Glomerular visceral epithelial cell (primary cell): ENCODE measurements around the gene RPTOR.
A peak's percentile ranks its signal among the peaks of the same experiment; 100 is the strongest.

Experiments
- DNase-seq: peaks from one replicate; pipeline ENCODE4 v3.0.0-alpha.2; 2016; ENCODE audit errors: extremely low spot score

Gene RPTOR

DNA sequence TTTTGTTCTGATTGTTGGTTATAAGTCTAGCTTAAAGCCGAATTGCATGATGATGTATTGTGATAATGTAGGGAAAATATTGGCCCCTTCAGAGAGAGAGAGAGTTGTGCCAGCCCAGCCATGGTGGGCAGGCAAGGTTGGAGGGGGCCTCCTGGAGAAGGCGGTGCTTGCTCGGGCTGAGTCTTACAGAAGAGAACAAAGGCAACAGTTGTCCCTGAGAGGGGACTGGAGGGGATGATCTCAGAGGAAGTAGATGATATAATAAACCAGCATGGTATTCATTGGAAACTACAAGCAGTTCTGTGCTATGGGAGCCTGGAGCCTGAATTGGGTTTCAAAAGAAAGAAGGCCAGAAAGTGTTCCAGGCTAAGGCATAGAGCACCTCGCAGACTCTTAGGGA is 173.8 kb downstream of the RPTOR start:
- no peak for DNase-seq

DNA sequence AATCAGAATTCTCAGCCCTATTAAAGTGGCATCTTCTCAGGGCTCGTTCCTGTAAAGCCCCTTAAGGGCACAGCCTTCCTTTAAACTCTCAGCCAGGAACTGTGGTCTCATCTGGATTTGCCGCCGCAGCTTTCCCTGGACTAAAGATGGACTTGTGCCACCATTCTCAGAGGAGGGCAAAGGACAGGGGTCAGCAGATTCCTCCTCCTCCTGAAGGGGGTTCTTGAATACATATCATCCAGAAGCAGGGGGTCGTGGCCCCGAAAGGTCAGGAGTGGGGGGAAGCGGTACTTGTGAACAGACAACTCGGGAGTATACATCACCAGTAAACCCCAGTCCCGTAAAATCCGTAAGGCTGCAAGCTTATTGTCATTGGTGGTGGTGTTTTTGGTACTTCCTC is 174.8 kb downstream of the RPTOR start:
- DNase-seq = no peak

DNA sequence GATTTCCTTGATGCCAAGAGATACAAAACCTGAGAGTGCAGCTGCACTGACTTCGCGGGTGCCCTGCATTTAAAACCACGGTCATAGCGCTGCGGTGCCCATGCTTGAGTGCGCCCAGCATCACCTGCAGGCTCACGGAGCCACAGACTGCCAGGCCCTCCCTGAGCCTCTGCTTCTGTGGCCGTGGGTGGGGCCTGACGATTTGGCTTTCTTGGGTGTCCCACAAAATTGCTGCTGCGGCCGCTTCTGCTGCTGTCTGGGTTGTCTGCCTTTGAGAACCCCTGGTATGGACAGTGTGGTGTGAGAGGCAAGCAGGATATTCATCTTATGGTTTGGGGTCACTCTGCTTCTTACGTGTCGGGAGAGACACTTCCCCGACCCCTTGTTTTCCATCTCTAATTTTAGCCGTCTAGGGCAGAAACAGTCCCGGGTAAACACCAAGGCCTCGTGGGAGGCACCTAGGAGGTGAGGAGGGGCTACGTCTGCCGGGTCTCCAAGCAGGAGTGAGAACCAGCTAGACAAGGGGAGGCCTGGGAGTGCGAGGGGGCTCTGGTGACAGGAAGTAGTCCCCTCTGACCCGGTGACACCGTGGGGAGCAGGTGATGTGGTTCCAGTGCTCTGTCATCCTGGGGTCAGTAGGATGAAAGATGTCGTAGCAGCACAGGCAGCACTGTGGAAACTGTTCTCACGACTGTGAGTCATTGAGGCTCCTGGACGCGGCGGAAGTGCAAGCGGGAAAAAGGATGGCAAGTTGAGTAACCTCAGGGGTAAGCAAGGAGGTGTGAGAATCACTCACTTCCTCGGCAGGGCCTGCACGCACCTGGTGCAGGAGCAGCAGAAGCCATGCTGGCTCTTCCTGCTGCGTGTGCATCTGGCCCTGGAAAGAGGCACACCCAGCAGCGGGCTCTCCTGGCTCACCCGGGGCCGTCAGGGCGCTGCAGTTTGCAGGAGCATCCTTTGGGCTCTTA is 176.3 kb downstream of the RPTOR start:
- DNase-seq = peak; percentile 88

DNA sequence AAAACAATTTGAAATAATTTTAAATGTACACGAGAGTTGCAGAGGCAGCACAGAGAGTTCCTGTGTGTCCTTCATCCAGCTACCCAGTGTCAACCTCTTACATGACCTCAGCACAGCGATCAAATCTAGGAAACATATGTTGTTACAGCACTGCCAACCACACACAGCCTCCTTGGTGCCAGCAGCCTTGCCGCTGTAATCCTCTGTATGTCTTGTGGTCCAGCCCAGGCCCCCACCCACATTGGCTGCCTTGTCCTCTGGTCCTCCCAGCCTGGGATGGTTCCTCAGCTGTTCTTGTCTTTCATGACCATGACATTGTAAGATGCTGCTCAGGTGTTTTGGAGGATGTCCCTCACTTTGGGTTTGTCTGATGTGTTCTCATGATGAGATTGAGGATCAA is 178.0 kb downstream of the RPTOR start:
- no peak for DNase-seq

DNA sequence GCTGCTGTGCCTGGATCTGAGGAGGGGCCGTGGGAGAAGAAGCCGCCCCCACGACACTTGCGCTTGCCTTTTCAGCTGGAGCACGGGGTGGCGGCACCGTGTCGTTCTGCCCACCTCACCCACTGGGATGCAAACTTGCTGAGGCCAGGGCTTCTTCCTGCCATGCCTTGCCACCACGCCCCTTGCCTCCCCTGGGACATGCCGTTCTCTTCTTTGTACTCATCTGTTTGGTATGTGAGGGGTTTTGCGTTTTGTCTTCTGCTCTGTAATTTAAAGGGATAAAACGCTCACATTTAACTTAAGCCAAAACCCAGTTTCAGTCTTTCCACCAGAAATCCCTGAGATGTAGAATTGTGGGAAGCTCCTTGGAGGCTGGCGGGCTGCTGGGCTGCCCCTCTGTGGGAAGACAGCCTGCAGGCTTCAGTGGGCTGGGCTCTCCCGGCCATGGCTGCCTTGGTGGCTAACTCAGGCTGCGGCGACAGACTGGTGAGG is 180.2 kb downstream of the RPTOR start:
- DNase-seq = peak; percentile 66

DNA sequence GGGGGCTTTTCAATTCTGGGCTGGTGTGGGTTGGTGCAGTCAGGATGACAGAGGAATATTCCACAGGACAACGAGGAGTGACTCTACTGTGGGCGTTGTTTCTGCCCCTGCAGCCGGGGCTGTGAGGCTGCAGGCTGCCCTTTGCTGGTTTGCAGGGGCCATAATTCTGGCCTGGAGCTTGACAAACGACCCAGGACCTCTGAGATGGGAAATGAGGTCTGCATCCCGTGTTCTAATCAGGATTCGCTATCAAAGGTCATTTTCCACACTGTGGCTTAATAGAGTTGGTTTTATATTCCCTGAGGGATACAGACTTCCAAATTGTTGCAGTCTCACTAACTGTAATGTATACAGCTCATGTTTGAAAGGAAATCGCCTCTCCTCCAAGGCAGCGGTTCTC is 180.9 kb downstream of the RPTOR start:
- DNase-seq = no peak

DNA sequence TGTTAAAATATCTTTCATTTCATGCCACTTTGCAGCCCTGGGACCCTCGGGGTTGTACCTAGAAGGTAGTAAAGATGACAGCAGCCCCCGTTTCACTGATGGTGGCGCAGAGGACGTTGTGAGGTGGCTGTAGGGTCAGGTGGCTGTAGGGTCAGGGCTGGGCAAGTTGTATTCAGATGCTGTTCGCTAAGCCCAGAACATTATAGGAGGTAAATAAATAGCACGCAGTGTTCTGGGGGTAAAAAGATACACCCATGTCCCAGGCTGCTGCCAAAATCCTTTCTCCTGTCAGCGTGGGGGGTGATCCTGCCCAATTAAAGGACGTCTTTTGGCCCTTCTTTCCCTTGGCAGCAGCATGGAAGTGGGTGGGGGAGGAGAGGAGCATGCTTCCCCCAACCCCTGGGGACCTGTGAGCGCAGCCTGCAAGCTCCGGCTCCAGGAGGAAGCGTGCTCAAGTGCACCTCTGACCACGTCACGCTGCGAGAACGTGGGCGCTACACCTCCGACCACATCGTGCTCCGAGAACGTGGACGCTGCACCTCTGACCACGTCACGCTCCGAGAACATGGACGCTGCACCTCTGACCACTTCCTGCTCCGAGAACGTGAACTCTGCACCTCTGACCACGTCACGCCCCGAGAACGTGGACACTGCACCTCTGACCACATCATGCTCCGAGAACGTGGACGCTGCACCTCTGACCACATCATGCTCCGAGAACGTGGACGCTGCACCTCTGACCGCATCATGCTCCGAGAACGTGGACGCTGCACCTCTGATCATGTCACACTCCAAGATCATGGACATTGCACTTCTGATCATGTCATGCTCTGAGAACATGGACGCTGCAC is 182.1 kb downstream of the RPTOR start:
- no peak for DNase-seq

DNA sequence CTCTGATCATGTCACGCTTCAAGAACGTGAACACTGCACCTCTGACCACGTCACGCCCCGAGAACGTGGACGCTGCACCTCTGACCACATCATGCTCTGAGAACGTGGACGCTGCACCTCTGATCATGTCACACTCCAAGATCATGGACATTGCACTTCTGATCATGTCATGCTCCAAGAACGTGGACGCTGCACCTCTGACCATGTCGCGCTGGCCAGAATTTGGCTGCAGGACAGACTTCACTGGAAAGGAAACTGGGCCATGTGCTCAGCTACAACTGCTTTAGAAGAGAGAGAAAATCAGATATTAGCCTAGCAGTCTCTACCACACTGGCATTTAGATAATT is 182.7 kb downstream of the RPTOR start:
- no peak for DNase-seq

DNA sequence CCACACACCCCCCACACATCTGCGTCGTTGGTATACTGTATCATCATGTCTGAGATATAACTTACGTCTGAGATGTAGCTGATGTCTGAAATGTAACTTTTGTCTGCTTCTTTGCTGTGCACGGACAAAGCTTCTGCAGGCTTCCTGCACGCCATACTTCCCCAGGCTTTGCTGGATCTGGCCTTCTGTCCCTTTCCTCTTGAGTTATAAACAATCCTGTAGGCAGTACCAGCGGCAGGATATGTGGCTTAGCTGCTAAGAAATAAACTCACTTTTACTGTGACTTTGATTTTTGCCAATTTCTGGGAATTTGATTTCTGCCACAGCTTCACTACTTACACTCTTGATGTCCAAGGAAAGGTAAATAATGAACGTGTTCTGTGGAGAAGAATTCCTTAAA is 184.4 kb downstream of the RPTOR start:
- no peak for DNase-seq

DNA sequence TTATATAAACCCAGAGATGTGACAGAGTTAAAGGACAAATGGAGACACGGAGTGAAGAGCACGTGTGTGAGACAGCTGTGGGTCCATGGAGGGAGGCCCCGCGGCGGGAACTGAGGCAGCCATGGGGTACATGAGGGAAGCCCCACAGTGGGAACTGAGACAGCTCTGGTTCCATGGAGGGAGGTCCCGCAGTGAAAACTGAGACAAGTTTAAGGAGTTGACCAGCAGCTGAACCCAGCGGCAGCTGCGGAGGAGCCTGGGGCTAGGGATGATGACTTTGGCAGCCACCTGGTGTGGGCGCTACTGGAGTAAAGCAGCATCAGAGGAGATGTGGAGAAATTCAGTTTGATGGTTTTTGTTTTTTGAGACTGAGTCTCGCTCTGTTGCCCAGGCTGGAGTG is 185.1 kb downstream of the RPTOR start:
- DNase-seq = no peak

DNA sequence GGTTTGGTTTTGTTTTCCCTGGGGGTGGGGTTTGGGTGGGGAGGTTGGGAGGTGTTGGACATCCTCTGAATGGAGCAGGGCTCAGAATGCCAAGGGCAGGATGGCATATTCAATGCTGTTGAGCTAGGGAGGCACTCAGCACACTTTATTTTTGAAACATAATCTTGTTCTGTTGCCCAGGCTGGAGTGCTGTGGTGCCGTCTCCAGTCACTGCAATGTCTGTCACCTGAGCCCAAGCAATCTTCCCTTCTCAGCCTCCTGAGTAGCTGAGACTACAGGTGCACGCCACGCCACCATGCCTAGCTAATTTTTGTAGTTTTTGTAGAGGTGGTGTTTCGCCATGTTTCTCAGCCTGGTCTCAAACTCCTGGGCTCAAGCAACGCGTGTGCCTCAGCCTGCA is 186.1 kb downstream of the RPTOR start:
- no peak for DNase-seq

DNA sequence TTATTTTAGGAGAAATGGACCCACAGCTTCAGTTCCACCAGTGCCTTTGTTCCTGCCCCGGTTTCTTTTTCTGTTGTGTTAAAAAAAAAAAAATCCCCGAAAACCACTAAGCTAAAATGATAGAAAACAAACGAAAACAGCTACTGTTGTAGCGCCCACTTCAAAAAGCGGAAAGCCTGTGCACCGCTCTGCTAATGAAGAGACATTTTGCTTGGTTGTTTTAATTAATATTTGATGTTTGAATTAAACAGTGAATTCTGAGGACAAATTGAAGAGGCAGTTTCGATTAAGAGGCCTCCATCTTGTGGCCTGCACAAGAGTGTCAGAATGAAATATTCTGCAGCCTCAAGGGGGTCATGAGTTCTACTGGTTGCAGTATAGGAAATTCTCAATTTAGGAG is 186.7 kb downstream of the RPTOR start:
- no peak for DNase-seq

DNA sequence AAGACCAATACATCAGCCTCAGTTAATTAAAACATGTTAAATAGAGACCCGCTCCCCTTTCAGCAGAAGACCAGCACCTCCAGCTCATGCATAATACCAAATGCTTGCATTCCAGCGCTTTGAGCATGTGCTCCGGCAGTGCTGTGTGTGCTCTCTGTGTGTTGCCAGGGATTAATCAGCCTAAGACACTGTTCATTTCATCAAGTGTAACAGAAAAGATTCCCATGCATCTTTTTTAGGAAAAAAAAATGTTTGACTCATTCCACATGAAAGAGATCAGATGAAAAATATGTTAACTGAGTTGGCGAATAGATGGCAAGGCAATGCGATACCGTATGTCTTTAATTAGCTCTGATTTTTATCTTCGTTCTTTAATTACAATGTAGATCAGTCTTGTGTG is 187.6 kb downstream of the RPTOR start:
- no peak for DNase-seq

DNA sequence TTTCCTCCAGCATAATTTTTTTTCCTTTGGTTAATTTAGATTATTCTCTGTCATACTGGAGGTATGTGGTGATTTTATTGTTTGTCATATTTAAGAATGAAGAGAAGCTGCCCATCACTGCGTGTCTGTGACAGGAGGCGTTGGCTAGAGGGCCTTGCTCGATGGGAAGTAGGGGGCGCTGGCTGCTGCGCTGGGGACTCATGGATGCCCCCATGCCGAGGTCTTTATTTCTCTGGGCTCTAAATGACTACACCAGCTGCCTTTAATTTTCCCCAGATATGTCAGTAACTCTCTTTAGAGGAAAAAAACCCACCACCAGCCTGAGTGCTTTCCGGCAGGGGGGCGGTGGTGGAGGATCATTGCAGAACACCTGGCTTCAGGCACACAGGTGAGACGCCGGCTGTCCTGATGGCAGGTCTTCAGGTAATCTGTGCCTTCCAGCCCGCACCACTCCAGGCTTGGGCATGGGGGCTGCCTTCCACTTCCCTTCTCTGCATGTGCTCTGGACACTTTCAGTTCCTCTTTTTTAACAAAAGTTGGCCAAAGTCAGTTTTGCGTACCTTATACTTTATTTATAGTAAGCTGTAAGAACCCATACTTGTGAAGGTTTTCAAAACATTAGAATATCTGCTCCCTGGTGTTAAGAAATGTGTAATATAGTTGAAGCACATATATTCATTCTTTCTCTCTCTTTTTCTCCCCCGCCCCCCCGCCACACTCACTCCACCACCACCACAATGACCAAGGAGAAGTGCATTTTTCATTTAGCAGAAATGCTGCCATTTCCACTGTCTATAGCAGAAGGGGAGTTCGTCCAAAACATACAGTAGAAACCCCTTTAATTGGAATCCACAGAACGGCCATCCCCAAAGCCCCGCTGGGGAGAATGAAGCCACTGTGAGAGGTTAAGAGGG is 192.7 kb downstream of the RPTOR start:
- DNase-seq = no peak

DNA sequence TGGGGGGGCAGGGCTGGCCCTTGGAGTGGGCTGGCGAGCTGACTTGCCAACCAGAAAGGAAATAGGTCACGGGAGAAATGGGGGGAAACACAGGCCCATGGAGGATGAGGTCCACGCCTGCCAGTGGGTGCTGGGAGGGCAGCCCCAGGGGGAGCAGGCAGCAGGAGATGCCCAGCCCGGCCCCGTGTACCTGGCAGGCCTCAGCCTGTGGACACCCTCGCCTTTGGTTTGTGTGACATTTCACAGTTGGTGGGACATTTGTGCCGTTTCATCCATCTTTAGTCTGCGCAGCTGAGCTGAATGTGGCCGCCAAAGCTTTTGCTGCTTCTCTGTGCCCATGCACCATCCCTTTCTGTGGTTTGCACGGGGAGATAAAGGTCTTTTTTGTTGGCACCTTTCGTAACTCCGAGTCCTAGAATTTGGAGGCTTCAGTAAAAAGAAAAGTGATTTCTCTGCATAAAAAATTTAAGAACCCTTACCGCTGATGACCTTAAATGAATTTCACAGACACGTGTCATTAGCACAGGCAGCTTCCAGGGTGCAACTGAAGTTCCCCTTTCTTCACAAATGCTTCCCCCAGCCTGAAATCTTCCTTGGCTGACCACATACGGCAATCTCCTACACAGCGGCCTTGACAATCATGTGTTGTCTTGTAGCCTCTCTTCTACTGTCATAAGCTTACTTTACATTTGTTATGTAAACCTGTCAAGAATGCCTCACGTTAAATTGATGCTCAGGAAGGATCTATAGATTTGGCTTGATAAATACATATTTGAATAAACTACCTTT is 193.6 kb downstream of the RPTOR start:
- no peak for DNase-seq

DNA sequence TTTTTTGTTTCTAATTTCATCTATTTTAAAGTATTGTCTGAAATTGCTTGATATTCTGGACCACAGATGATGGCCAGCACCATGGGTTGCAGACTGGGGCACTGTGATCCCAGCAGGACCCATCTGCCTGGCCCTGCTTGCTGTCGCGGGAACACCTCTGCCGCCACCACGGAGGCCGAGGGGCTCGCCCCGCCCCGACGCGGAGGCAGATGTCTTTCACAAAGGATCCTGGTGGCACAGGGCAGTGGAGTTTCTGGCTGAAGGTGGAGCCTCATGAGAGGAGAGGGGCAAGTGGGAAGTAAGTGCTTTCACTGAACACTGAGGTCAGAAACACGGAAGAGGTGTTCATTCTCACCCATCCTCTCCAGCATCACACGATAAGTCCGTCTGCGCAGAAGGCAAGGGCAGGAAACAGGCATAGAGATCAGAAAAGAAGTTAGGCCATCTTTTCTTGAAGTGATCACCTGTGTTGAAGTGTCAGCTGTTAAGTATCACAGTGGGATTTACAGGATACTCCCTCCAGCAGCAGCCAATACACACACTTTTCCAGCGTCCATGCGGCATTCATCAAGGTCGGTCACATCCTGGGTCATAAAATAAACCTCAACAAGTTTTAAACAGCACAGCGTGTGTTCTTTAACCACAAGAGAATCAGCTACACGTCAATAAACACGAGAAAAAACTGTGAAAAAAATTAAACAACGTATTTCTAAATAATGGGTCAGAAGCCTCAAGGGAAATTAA is 194.5 kb downstream of the RPTOR start:
- DNase-seq = no peak

DNA sequence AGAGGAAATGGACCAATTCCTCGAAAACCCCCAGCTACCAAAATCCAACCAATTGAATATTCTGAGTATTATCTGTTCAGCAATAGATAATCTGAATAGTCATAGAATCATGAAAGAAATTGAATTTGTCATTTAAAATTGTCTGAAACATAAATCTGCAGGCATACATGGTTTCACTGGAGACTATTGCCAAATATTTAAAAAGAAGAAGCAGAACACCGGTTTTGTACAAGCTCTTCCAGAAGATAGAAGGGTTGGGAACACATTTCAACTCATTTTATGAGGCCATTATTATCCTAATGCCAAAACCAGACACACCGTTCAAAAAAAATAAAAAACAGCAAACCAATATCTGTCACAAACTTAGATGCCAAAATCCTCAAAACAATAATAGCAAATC is 195.5 kb downstream of the RPTOR start:
- DNase-seq = no peak

DNA sequence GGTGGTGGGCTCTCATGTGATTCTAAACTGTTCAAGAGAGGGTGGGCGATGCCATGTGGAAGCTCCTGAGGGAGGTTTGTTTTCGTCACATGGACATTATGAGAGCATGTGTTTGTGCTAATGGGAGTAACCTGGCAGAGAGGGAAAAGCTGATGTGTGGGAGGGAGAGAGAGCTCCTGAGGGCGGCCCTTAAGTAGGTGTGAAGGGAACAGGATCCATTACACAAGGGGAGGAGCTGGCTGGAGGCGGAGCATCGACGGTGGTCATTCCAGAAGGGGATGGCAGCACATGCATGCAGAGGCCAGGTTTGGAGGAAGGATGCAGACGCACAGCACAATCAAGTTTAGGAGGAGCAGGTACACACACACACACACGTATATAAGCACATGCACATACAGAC is 197.5 kb downstream of the RPTOR start:
- no peak for DNase-seq

DNA sequence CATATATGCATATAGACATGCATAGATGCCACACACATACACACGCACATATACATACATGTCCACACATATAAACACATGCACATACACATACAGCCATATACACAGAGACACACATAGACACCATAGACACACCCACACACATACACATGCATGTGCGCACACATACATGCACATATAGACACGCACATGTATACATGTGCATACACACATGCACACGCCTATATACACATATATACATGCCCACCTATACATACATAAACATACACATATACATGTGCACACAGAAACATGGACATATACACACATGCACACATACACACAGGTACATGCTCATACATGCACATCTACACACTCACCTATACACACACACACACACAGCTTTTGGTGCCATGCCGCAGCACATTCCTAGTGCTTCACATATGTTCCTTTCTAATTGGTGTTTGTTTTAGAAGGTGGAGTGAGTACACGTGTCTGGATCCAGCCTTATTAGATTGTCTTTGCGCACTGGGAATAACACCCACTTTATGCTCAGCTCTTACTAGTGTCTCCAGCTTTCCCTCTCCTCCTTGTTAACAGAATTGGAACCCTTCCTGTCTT is 198.0 kb downstream of the RPTOR start:
- no peak for DNase-seq
